GM23248 (cell line): Measurements from ENCODE around the gene EML2.

Source experiments
- EZH2 ChIP-seq: fragments of 200-600 bp; sonication (generic); IDR thresholded peaks from 2 replicates; pipeline ENCODE4 v1.6.1; 2018; ENCODE audit warnings: antibody characterized with exemption, mild to moderate bottlenecking; ENCODE audit not compliant: insufficient read depth, poor library complexity, severe bottlenecking
- EZH2phosphoT487 ChIP-seq: fragments of 200-600 bp; sonication (generic); IDR thresholded peaks from 2 replicates; pipeline ENCODE4 v1.6.1; 2018; ENCODE audit warnings: antibody characterized with exemption, moderate library complexity, mild to moderate bottlenecking, low read depth; ENCODE audit not compliant: insufficient read depth

- TF ChIP-seq EZH2 (no peak), EZH2phosphoT487 (no peak)
These were observed 51.3 kb downstream of the EML2 start for GRCh38 chr19:45587873-45588272.
